Thoracic aorta (tissue), 2 donors: ENCODE measurements around the gene MAN2A1. TPM values are rescaled to one million over a fixed set of nuclear protein-coding genes. Genes with fewer than 3 reads are reported as not detected.
"Not testable (repeated sequence)": the region's sequence is repeated elsewhere in the genome, so short reads cannot be mapped to it uniquely, and the experiment has no call there.

ENCODE experiments used
- ATAC-seq: fragments of 150-250 bp; one replicate; pipeline ENCODE4 v1.8.0; 2017; ENCODE audit warnings: low read depth; ENCODE audit not compliant: insufficient number of reproducible peaks, low FRiP score
- DNase-seq: peaks from one replicate; pipeline ENCODE4 v3.0.0-alpha.2; 2020; ENCODE audit warnings: low spot score
- H3K27ac ChIP-seq, 2 donors: fragments of 200-600 bp; sonication (generic); 1 replicate in 1 of 2; 2 replicates in 1 of 2; pipeline ENCODE4 v1.5.1; 2016; ENCODE audit warnings: mild to moderate bottlenecking in 2 of 2, moderate library complexity in 2 of 2
- H3K27me3 ChIP-seq: fragments of 200-600 bp; sonication (generic); replicated peaks from 2 replicates; pipeline ENCODE4 v1.6.0; 2016; ENCODE audit warnings: mild to moderate bottlenecking; ENCODE audit not compliant: insufficient read depth
- H3K36me3 ChIP-seq: fragments of 200-600 bp; sonication (generic); one replicate; pipeline ENCODE4 v1.5.1; 2016
- H3K4me1 ChIP-seq, 2 donors: fragments of 200-600 bp; sonication (generic); 1 replicate in 1 of 2; 2 replicates in 1 of 2; pipeline versions ENCODE4 v1.5.1 to v1.6.0; 2016; ENCODE audit warnings: low read depth in 2 of 2, mild to moderate bottlenecking in 1 of 2; ENCODE audit not compliant: control insufficient read depth in 1 of 2
- H3K4me3 ChIP-seq: fragments of 200-600 bp; sonication (generic); 2 replicates; pipeline ENCODE4 v1.5.1; 2016; ENCODE audit warnings: mild to moderate bottlenecking
- H3K9me3 ChIP-seq: fragments of 200-600 bp; sonication (generic); 2 replicates; pipeline ENCODE4 v1.5.1; 2016
- total RNA-seq, 2 donors: library from RNA; depleted of rRNA; stranded (reverse); fragments of >200 nt; gene quantifications; one replicate each; pipeline versions ENCODE4 v1.1.0 to v1.2.3, GENCODE V29; 2016
- TF ChIP-seq, protein P1 (sequence below): fragments of 200-600 bp; sonication (generic); IDR thresholded peaks from one replicate; pipeline ENCODE4 v1.5.1; 2019; ENCODE audit warnings: antibody characterized with exemption

The MAN2A1 gene
- total RNA-seq, 2 donors from 2014 or later, result 64.8 to 82.8 TPM

DNA sequence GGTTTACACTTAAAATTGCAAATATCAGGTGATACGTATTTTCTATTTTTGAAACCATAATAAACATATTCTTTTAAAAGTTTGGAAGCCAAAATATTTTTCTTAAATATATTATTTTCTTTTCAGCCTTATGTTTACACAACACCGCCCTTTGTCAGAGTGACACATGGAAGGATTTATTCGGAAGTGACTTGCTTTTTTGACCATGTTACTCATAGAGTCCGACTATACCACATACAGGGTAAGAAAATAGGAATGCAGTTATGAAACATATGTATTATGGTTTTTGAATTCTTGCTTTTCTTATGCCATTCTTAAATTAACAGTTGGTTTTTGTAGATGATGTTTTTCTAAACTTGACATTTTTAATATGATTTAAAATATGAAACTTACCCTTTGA is 133.9 kb downstream of the MAN2A1 start:
- H3K27me3 ChIP-seq, result no peaks in the 10 kb centered on the region
- peaks cover 2 to 4% of the 10 kb centered on the region in 2 donors for H3K4me1 ChIP-seq
- DNase-seq (no peak), ATAC-seq (no peak)
- H3K27ac ChIP-seq, result no peak overlapping the region
- TF ChIP-seq, protein P1, sequence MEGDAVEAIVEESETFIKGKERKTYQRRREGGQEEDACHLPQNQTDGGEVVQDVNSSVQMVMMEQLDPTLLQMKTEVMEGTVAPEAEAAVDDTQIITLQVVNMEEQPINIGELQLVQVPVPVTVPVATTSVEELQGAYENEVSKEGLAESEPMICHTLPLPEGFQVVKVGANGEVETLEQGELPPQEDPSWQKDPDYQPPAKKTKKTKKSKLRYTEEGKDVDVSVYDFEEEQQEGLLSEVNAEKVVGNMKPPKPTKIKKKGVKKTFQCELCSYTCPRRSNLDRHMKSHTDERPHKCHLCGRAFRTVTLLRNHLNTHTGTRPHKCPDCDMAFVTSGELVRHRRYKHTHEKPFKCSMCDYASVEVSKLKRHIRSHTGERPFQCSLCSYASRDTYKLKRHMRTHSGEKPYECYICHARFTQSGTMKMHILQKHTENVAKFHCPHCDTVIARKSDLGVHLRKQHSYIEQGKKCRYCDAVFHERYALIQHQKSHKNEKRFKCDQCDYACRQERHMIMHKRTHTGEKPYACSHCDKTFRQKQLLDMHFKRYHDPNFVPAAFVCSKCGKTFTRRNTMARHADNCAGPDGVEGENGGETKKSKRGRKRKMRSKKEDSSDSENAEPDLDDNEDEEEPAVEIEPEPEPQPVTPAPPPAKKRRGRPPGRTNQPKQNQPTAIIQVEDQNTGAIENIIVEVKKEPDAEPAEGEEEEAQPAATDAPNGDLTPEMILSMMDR, result no peak
- no peaks in the 10 kb centered on the region for H3K9me3 ChIP-seq
- no peak overlapping the region for H3K4me3 ChIP-seq
- peaks cover 10% of the 10 kb centered on the region for H3K36me3 ChIP-seq

DNA sequence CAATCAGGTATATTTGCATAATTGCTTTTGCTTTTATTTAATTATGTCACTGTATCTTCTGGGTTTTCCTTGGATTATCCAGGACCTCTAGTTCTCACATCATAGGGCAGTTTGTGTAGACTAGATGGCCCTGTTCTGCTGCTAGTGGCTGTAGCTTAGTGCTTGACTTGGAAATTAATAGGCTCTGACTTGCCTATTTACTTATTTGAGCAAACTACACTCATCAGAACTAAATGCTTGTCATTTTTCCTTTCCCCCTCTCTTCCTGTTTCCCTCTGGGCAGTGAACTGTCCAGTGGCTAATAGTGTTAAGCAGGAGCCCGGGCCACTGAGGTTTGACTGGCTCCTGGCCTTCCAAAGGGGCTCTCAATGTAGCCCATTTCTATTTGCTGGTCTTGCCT is 135.7 kb downstream of the MAN2A1 start:
- H3K27me3 ChIP-seq, result no peaks in the 10 kb centered on the region
- DNase-seq (no peak), ATAC-seq (no peak)
- no peak overlapping the region for H3K27ac ChIP-seq
- H3K36me3 ChIP-seq, result peaks cover 5% of the 10 kb centered on the region
- H3K9me3 ChIP-seq, result no peaks in the 10 kb centered on the region
- H3K4me3 ChIP-seq, result no peak overlapping the region
- H3K4me1 ChIP-seq, result peaks cover 8 to 17% of the 10 kb centered on the region in 2 donors
- TF ChIP-seq, protein P1, result no peak

DNA sequence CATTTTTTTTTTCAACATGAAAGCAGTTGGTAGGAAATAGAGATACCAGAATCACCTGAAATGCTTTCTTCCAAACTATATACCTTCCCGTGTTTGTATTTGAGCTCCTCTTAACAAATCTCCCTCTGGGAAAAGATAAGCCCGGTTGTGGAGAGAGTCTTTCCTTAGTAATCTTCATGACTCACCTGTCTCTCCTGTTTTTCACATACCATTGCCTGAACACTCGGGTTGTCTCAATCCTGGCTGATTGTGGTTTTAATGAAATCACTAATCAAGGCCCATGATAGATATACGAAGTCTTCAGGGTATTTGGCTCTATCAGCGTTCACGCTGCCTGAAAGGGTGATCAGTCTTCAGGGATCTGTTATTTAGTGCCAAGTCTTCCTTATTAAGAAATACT is 136.7 kb downstream of the MAN2A1 start:
- H3K36me3 ChIP-seq, result peaks cover 3% of the 10 kb centered on the region
- TF ChIP-seq, protein P1, result no peak
- H3K4me1 ChIP-seq, result peaks cover 8 to 17% of the 10 kb centered on the region in 2 donors
- ATAC-seq (no peak), DNase-seq (no peak)
- H3K27ac ChIP-seq, result no peak overlapping the region
- no peaks in the 10 kb centered on the region for H3K27me3 ChIP-seq
- no peak overlapping the region for H3K4me3 ChIP-seq
- H3K9me3 ChIP-seq, result no peaks in the 10 kb centered on the region

DNA sequence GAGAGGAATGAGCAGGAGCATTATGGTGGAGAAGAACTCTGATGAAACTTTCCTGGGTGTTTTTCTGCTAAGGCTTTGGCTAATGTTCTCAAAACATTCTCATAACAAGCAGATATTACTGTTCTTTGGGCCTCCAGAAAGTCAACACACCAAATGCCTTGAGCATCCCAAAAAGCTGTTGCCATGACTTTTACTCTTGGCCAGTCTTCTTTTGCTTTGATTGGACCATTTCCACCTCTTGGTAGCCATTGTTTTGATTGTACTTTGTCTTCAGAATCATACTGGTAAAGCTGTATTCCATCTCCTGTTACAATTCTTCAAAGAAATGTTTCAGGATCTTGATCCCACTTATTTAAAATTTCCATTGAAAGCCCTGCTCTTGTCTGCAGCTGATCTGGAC is 139.6 kb downstream of the MAN2A1 start:
- no peak for ATAC-seq
- no peak for DNase-seq

DNA sequence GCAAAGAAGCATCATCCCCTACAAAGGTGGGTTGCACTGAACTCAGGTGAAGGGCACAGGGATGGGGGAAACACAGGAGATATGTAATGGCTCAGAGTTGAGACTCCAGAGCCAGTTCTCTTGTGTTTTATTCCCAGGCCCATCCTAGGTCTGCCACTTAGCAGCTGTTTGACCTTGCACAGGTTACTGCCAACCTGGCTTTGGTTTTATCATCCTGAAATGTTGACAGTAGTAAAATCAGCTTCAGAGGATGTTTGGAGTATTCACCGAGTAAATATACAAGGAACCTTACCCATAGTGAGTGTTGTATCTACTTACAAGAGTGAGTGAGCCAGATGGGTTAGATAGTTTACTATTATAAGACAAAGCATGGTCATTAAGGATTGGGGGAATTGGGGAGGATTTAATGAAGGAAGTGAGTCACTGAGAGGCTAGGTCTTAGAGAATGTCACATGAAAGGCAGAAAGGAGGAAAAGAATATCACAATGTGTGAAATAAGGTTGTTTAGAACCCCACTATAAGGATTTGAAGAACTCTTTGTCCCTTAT is 141.3 kb downstream of the MAN2A1 start:
- TF ChIP-seq, protein P1, result no peak
- Histone ChIP-seq H3K27me3 (no peaks in the 10 kb centered on the region), H3K4me3 (no peak overlapping the region), H3K36me3 (peaks cover 1% of the 10 kb centered on the region), H3K9me3 (no peaks in the 10 kb centered on the region), H3K4me1 (peaks cover 8 to 17% of the 10 kb centered on the region in 2 donors), H3K27ac (no peak overlapping the region)
- ATAC-seq (no peak), DNase-seq (no peak)

More for the DNA sequence above, 139.6 kb downstream of the MAN2A1 start:
- Histone ChIP-seq H3K9me3 (no peaks in the 10 kb centered on the region), H3K4me3 (no peak overlapping the region), H3K27me3 (no peaks in the 10 kb centered on the region), H3K4me1 (peaks cover 8 to 17% of the 10 kb centered on the region in 2 donors), H3K27ac (no peak overlapping the region), H3K36me3 (peaks cover 3% of the 10 kb centered on the region)
- TF ChIP-seq, protein P1, result no peak

DNA sequence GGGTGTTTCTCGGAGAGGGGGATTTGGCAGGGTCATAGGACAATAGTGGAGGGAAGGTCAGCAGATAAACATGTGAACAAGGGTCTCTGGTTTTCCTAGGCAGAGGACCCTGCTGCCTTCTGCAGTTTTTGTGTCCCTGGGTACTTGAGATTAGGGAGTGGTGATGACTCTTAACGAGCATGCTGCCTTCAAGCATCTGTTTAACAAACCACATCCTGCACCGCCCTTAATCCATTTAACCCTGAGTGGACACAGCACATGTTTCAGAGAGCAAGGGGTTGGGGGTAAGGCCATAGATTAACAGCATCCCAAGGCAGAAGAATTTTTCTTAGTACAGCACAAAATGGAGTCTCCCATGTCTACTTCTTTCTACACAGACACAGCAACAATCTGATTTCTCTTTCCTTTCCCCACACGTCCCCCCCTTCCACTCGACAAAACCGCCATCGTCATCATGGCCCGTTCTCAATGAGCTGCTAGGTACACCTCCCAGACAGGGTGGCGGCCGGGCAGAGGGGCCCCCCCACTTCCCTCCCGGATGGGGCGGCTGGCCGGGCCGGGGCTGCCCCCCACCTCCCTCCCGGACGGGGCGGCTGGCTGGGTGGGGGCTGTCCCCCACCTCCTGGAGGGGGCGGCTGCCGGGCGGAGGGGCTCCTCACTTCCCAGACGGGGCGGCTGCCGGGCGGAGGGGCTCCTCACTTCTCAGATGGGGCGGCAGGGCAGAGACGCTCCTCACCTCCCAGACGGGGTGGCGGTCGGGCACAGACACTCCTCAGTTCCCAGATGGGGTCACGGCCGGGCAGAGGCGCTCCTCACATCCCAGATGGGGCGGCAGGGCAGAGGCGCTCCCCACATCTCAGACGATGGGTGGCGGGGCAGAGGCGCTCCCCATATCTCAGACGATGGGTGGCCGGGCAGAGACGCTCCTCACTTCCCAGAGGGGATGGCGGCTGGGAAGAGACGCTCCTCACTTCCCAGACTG is 142.8 kb downstream of the MAN2A1 start:
- not testable (repeated sequence) for ATAC-seq, H3K9me3 ChIP-seq, H3K4me3 ChIP-seq, H3K27ac ChIP-seq, H3K36me3 ChIP-seq, DNase-seq, H3K27me3 ChIP-seq
- peaks cover 8 to 17% of the 10 kb centered on the region in 2 donors for H3K4me1 ChIP-seq
